ENCODE results near the gene FSIP1. TPM values are rescaled to one million over a fixed set of nuclear protein-coding genes. Genes with fewer than 3 reads are reported as not detected.

The FSIP1 gene
- total and polyA plus RNA-seq, 8 donors = 0.38 to 2.7 (median 0.83) TPM

DNA sequence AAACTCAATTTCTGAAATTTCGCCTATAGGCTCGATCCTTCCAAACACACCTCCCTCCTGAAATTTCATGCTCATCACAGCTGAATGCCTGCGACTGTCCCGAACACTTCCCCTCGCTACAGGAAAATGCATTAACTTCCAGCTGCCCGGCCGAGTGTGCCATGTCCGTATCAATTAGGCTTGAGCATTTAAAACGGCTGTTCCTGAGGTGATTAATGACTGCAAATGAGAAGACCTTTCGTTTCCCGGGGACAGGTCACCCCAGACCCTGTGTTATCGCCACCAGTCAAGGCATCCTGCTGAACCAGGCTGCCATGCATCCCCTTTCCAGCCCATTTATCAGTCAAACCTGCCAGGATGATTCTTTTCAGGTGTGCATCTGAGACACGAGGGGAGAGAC is 138.5 kb downstream of the FSIP1 start:
- no peaks in the 10 kb centered on the region for H3K27me3 ChIP-seq
- no peak overlapping the region for H3K27ac ChIP-seq
- TF ChIP-seq, protein P1, sequence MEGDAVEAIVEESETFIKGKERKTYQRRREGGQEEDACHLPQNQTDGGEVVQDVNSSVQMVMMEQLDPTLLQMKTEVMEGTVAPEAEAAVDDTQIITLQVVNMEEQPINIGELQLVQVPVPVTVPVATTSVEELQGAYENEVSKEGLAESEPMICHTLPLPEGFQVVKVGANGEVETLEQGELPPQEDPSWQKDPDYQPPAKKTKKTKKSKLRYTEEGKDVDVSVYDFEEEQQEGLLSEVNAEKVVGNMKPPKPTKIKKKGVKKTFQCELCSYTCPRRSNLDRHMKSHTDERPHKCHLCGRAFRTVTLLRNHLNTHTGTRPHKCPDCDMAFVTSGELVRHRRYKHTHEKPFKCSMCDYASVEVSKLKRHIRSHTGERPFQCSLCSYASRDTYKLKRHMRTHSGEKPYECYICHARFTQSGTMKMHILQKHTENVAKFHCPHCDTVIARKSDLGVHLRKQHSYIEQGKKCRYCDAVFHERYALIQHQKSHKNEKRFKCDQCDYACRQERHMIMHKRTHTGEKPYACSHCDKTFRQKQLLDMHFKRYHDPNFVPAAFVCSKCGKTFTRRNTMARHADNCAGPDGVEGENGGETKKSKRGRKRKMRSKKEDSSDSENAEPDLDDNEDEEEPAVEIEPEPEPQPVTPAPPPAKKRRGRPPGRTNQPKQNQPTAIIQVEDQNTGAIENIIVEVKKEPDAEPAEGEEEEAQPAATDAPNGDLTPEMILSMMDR (IDR thresholded peaks at IDR 0.05) = no peak
- no peak for ATAC-seq
- intact Hi-C loops (cut with DNase I) = no loop called here
- no peaks in the 10 kb centered on the region for H3K36me3 ChIP-seq
- no peaks in the 10 kb centered on the region for H3K9me3 ChIP-seq
- DNase-seq = no peak
- no peak overlapping the region for H3K4me3 ChIP-seq
- H3K4me1 ChIP-seq = no peaks in the 10 kb centered on the region

DNA sequence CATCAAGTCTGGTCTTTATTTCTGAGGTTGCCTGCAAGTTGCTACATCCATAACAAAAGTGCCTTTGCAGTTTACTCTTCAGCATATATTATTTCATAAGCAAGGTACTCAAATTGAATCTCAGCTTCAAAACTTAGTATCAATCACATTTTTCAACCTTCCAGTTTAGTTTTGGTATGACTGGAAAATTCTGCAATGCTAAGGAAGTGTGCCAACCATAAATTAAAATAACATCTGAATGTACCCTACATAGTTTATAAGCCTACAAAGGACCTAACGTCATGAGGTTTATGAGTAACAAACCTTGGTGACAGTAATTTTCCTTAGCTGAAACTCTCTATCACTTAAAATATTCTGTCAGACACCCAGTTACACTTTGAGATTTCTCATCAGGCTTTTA is 138.9 kb downstream of the FSIP1 start:
- TF ChIP-seq, protein P1 (IDR thresholded peaks at IDR 0.05) = no peak
- ATAC-seq (no peak), DNase-seq (no peak)
- Histone ChIP-seq H3K27ac (no peak overlapping the region), H3K36me3 (no peaks in the 10 kb centered on the region), H3K4me1 (no peaks in the 10 kb centered on the region), H3K9me3 (no peaks in the 10 kb centered on the region), H3K4me3 (no peak overlapping the region), H3K27me3 (no peaks in the 10 kb centered on the region)
- intact Hi-C loops (cut with DNase I) = no loop called here

DNA sequence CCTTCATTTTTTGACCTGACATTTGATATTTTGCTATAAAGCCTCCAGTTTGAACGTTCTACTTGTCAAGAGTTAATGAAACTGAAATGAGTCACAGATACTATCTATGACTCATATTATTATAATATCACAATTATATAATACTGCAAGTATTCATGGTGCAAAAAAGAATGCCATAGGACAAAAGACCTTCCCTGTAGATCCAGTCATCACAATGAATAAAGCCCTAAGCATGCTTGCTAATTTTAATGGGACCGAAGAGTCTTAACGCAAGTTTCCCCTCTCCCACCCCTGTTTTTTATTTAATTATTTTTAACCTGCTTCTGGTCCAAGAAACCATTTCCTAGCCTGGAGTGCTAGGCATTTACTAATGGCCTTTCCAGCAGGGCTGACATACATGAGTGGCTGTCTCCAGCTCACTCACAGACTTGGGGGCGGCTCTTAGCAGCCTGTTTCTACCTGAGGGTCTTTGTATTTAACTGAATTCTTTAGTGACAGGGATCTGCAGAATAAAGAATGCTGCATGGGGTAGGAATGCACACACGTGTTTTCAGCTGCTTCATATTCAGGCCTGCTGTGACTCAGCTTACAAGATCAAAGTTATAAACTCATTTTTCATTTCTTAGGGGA is 140.5 kb downstream of the FSIP1 start:
- ATAC-seq (no peak), DNase-seq (no peak)
- Histone ChIP-seq H3K9me3 (no peaks in the 10 kb centered on the region), H3K27me3 (no peaks in the 10 kb centered on the region), H3K4me1 (no peaks in the 10 kb centered on the region), H3K36me3 (no peaks in the 10 kb centered on the region), H3K4me3 (no peak overlapping the region), H3K27ac (no peak overlapping the region)
- TF ChIP-seq, protein P1 (IDR thresholded peaks at IDR 0.05) = no peak
- intact Hi-C loops (cut with DNase I) = no loop called here

DNA sequence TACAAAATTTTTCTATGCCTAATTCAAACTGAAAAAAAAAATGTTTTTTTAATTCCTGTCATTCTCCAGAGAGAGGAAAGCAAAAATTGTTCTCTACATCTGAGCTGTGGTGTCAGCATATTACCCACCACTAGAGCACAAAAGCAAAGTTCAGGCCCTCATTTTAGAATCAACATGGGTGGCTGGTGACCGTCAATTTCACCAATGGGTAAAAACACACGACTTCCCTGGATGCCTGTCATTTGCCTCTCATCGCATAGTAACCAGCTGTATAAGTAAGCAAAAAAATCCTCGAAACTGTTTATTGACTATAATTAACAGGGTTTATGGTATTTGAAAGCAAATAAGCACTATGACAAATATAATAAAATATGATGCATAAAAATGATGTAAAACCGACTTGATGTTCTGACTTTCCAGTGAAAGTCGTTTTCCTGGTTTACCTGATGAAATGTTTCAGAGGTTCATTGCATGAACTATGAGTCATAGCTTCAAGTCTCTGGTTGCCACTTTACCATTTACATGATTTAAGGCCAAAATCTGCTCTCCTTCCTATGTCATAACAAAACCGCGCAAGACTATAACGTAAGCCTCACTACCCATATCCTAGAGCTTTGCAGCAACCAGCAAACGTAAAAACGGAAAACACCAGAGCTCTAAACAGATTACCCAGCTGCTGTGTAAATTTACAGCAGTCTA is 141.3 kb downstream of the FSIP1 start:
- DNase-seq = no peak

DNA sequence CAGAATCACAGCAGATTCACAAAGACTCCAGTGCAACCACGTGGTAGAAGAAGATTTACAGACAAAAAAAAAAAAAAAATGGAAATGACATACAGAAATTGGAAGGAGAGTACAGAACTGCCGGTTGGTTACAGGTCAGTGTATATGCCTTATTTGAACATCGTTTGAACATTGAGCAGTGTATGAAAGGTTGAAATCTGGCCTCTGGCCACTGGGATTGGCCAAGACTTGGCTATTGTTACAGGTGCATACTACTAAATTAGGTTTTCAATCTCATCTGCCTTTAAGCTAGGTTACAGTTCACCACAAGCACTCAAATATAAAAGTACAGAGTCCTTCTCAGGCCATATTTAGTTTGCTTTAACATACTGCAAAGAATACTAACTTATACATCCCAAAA is 142.0 kb downstream of the FSIP1 start:
- no peaks in the 10 kb centered on the region for H3K27me3 ChIP-seq
- H3K36me3 ChIP-seq = no peaks in the 10 kb centered on the region
- TF ChIP-seq, protein P1 (IDR thresholded peaks at IDR 0.05) = no peak
- intact Hi-C loops (cut with DNase I) = no loop called here
- ATAC-seq (no peak), DNase-seq (no peak)
- H3K9me3 ChIP-seq = no peaks in the 10 kb centered on the region
- H3K4me3 ChIP-seq = no peak overlapping the region
- H3K4me1 ChIP-seq = no peaks in the 10 kb centered on the region
- no peak overlapping the region for H3K27ac ChIP-seq

More for the DNA sequence above, 141.3 kb downstream of the FSIP1 start:
- TF ChIP-seq, protein P1 (IDR thresholded peaks at IDR 0.05) = no peak
- Histone ChIP-seq H3K9me3 (no peaks in the 10 kb centered on the region), H3K36me3 (no peaks in the 10 kb centered on the region), H3K27me3 (no peaks in the 10 kb centered on the region), H3K4me3 (no peak overlapping the region), H3K4me1 (no peaks in the 10 kb centered on the region), H3K27ac (no peak overlapping the region)
- intact Hi-C loops (cut with DNase I) = no loop called here
- ATAC-seq = no peak

All from left lung (tissue), 10 donors.